Ishikawa (cell line): ENCODE measurements around the gene CSRP1.

Experiments used
- CEBPB ChIP-seq: IDR thresholded peaks from 2 replicates; pipeline ENCODE4 v1.6.1; 2012
- CREB1 ChIP-seq: IDR thresholded peaks from 2 replicates; pipeline ENCODE4 v1.6.1; 2012; ENCODE audit warnings: low read depth
- EGR1 ChIP-seq: IDR thresholded peaks from 2 replicates; pipeline ENCODE4 v1.6.1; 2012
- EP300 ChIP-seq: IDR thresholded peaks from 2 replicates; pipeline ENCODE4 v1.6.1; 2012; ENCODE audit warnings: borderline replicate concordance
- FOXM1 ChIP-seq: IDR thresholded peaks from 2 replicates; pipeline ENCODE4 v1.6.1; 2012; ENCODE audit warnings: low read depth, borderline replicate concordance
- MAX ChIP-seq: IDR thresholded peaks from 2 replicates; pipeline ENCODE4 v1.6.1; 2012
- NFIC ChIP-seq: IDR thresholded peaks from 2 replicates; pipeline ENCODE4 v1.6.1; 2012
- RAD21 ChIP-seq: IDR thresholded peaks from 2 replicates; pipeline ENCODE4 v1.6.1; 2012; ENCODE audit warnings: low read depth
- REST ChIP-seq: IDR thresholded peaks from 2 replicates; pipeline ENCODE4 v1.6.1; 2012; ENCODE audit warnings: low read depth, mild to moderate bottlenecking
- TAF1 ChIP-seq: IDR thresholded peaks from 2 replicates; pipeline ENCODE4 v1.6.1; 2012; ENCODE audit warnings: low read depth, mild to moderate bottlenecking
- TCF12 ChIP-seq: IDR thresholded peaks from 2 replicates; pipeline ENCODE4 v1.6.1; 2012; ENCODE audit warnings: low read depth
- TEAD4 ChIP-seq: IDR thresholded peaks from 2 replicates; pipeline ENCODE4 v1.6.1; 2012
- YY1 ChIP-seq: IDR thresholded peaks from 2 replicates; pipeline ENCODE4 v1.6.1; 2012; ENCODE audit warnings: low read depth
- ZBTB7A ChIP-seq: IDR thresholded peaks from 2 replicates; pipeline ENCODE4 v1.6.1; 2012; ENCODE audit warnings: low read depth
- TF ChIP-seq, protein P1 (sequence below): IDR thresholded peaks from 2 replicates; pipeline ENCODE4 v1.6.1; 2012

The CSRP1 gene

GRCh38 chr1:201476670-201477344 lies 30.1 kb downstream of the CSRP1 start:
- TF ChIP-seq REST (no peak), MAX (no peak), NFIC (no peak), EP300 (no peak), ZBTB7A (no peak; the same call in 1 of the 2 replicates), CEBPB (0 out of 2 replicates have a peak, but pooled peaks have one; percentile 42)
- TF ChIP-seq, protein P1, sequence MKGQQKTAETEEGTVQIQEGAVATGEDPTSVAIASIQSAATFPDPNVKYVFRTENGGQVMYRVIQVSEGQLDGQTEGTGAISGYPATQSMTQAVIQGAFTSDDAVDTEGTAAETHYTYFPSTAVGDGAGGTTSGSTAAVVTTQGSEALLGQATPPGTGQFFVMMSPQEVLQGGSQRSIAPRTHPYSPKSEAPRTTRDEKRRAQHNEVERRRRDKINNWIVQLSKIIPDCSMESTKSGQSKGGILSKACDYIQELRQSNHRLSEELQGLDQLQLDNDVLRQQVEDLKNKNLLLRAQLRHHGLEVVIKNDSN: no peak

GRCh38 chr1:201475915-201476669 lies 30.8 kb downstream of the CSRP1 start:
- TF ChIP-seq RAD21 (no peak), TEAD4 (no peak), NFIC (no peak), EGR1 (no peak), ZBTB7A (no peak), CEBPB (no peak), MAX (no peak), CREB1 (no peak), TAF1 (no peak), YY1 (no peak), REST (no peak), FOXM1 (no peak), TCF12 (no peak), EP300 (no peak)
- TF ChIP-seq, protein P1: no peak

GRCh38 chr1:201475130-201475529 lies 31.8 kb downstream of the CSRP1 start:
- TF ChIP-seq REST (no peak), TCF12 (no peak), TEAD4 (no peak), RAD21 (no peak), ZBTB7A (no peak), YY1 (no peak), EP300 (no peak), NFIC (no peak)
- TF ChIP-seq, protein P1: no peak

DNA sequence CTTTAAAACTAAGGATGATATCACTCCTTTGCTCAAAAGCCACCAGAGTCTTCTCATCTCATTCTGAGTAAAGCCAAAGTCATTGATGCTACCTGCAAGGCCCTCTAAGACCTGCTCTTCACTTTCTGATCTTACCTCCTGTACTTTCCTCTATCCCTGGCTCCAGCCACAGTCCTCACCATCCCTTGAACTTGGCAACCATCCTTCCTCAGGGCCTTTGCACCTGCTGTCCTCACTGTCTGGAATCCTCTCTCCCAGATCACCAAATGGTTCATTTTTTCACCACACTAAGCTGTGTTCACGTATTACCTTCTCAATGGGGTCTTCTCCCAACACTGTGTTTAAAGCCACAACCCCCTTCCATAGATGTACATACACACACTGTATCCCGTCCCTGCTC lies 33.6 kb downstream of the CSRP1 start:
- TF ChIP-seq EGR1 (no peak), ZBTB7A (no peak), CEBPB (no peak), MAX (no peak), EP300 (no peak), TEAD4 (no peak), TCF12 (no peak), TAF1 (no peak), RAD21 (no peak), NFIC (no peak), FOXM1 (no peak), CREB1 (no peak)
